Lung (tissue), 12 donors: Measurements from ENCODE around the gene PITX2. TPM values are rescaled to one million over a fixed set of nuclear protein-coding genes. Genes with fewer than 3 reads are reported as not detected.

ENCODE experiments used
- ATAC-seq: fragments of 200-7000 bp; cut with Tn5 transposase; one replicate; pipeline ENCODE4 v1.9.1; 2020; ENCODE audit warnings: moderate number of reproducible peaks; ENCODE audit not compliant: insufficient read depth, low FRiP score
- DNase-seq, 3 donors: peaks; one replicate each; pipeline ENCODE4 v3.0.0-alpha.2; 2013 to 2017
- H3K27ac ChIP-seq, 2 donors: one replicate each; pipeline ENCODE4 v1.5.1; 2013; ENCODE audit warnings: mild to moderate bottlenecking in 2 of 2, moderate library complexity in 2 of 2, control low read depth in 1 of 2, inconsistent platforms in 1 of 2, low read depth in 1 of 2, low read length in 1 of 2
- H3K27me3 ChIP-seq, 3 donors: one replicate each; pipeline ENCODE4 v1.5.1; 2013; ENCODE audit warnings: low read length in 2 of 3; ENCODE audit not compliant: control insufficient read depth in 3 of 3, insufficient read depth in 3 of 3
- H3K36me3 ChIP-seq, 4 donors: one replicate each; pipeline ENCODE4 v1.5.1; 2013; ENCODE audit warnings: low read length in 4 of 4, mild to moderate bottlenecking in 1 of 4, moderate library complexity in 1 of 4; ENCODE audit not compliant: control insufficient read depth in 4 of 4, insufficient read depth in 4 of 4
- H3K4me1 ChIP-seq, 5 donors: one replicate each; pipeline ENCODE4 v1.5.1; 2013; ENCODE audit warnings: low read length in 5 of 5, mild to moderate bottlenecking in 2 of 5, moderate library complexity in 1 of 5; ENCODE audit not compliant: control insufficient read depth in 5 of 5, insufficient read depth in 5 of 5
- H3K4me3 ChIP-seq: one replicate; pipeline ENCODE4 v1.5.1; 2013; ENCODE audit warnings: mild to moderate bottlenecking, control low read depth, moderate library complexity
- H3K9ac ChIP-seq, 2 donors: one replicate each; pipeline ENCODE4 v1.5.1; 2013; ENCODE audit warnings: low read length in 2 of 2, control low read depth in 1 of 2; ENCODE audit not compliant: insufficient read depth in 1 of 2
- H3K9me3 ChIP-seq, 4 donors: one replicate each; pipeline ENCODE4 v1.5.1; 2013; ENCODE audit warnings: low read length in 3 of 4, mild to moderate bottlenecking in 1 of 4, moderate library complexity in 1 of 4; ENCODE audit not compliant: control insufficient read depth in 4 of 4, insufficient read depth in 3 of 4
- WGBS, 2 donors: extraction: QIAGEN DNeasy Blood & Tissue Kit; methylation state at CpG; one replicate each; pipeline ENCODE4 v1.1.7; 2013; 5-methylcytosine and 5-hydroxymethylcytosine counted together
- polyA plus RNA-seq, 2 donors: library from polyadenylated mRNA; stranded (reverse); fragments of 200-250 nt; gene quantifications; one replicate each; pipeline ENCODE4 v1.2.1, GENCODE V29; 2013
- total RNA-seq, 2 donors: library from RNA; depleted of rRNA in 1 of 2; stranded (reverse); fragments of >200 nt in 1 of 2; gene quantifications; one replicate each; pipeline ENCODE4 v1.2.1, GENCODE V29; 2014 to 2021
- TF ChIP-seq, protein P1 (sequence below): IDR thresholded peaks from 2 replicates; pipeline ENCODE4 v1.5.1; 2012; ENCODE audit warnings: mild to moderate bottlenecking; ENCODE audit errors: control extremely low read depth, extremely low read depth
- donor health status: control.
- donor health status: control.
- donor health status: Bipolar disorder and iron deficiency.
- donor health status: healthy.
- donor health status: DM: yes; HTN: yes; CAD: no.

PITX2 gene
- total and polyA plus RNA-seq, 4 donors: not detected

DNA sequence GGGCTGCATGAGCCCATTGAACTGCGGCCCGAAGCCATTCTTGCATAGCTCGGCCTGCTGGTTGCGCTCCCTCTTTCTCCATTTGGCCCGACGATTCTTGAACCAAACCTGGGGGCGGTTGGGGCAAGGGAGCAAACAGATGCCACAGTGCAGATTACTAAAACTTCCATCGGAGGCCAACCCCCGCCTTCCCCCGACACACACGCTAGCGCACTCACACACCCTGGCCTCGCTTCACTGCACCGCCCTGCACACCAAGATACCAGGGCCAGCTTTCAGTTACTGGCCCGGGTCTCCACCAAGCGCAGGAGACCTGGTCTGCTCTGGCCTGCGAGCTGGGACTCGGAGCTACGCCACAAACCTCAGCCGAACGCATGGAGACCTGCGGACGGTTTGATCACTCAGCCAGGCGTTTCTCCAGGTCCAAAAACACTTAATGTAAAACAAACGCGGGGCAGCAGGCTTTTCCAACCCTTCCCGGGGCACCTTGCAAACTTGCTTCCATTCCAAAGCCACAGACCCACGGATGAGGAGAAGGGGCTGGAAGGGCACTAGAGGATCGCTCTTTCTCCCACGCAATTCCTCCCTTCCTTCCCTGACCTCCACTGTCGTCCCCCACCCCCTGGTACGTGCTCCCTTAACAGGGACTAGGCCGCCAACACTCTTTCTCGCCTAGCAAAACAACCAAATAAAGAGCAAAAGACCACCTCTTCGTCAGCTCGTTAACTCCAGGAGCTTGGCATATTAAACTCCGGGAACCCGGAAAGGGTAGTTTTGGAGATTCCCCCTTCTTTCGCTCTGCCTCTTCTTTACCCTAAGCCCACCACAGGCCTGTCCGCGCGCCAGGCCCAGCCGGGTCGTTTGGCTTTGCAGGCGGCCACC, 4.1 kb downstream of the PITX2 start:
- Histone ChIP-seq H3K27me3 (peaks cover 19 to 99% (median 96%) of the 10 kb centered on the region in 3 donors), H3K36me3 (no peaks in the 10 kb centered on the region), H3K9ac (no peak overlapping the region), H3K9me3 (peaks cover 0 to 31% (median 0%) of the 10 kb centered on the region in 4 donors), H3K4me3 (no peak overlapping the region), H3K4me1 (peaks cover 0 to 28% (median 0%) of the 10 kb centered on the region in 5 donors), H3K27ac (no peak overlapping the region)
- ATAC-seq (no peak), DNase-seq (peak in 1 of 3 donors; percentile 7)
- TF ChIP-seq, protein P1, sequence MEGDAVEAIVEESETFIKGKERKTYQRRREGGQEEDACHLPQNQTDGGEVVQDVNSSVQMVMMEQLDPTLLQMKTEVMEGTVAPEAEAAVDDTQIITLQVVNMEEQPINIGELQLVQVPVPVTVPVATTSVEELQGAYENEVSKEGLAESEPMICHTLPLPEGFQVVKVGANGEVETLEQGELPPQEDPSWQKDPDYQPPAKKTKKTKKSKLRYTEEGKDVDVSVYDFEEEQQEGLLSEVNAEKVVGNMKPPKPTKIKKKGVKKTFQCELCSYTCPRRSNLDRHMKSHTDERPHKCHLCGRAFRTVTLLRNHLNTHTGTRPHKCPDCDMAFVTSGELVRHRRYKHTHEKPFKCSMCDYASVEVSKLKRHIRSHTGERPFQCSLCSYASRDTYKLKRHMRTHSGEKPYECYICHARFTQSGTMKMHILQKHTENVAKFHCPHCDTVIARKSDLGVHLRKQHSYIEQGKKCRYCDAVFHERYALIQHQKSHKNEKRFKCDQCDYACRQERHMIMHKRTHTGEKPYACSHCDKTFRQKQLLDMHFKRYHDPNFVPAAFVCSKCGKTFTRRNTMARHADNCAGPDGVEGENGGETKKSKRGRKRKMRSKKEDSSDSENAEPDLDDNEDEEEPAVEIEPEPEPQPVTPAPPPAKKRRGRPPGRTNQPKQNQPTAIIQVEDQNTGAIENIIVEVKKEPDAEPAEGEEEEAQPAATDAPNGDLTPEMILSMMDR: no peak
- 24 to 25% methylated on average over 45 of the region's 45 CpGs for WGBS, 2 donors

DNA sequence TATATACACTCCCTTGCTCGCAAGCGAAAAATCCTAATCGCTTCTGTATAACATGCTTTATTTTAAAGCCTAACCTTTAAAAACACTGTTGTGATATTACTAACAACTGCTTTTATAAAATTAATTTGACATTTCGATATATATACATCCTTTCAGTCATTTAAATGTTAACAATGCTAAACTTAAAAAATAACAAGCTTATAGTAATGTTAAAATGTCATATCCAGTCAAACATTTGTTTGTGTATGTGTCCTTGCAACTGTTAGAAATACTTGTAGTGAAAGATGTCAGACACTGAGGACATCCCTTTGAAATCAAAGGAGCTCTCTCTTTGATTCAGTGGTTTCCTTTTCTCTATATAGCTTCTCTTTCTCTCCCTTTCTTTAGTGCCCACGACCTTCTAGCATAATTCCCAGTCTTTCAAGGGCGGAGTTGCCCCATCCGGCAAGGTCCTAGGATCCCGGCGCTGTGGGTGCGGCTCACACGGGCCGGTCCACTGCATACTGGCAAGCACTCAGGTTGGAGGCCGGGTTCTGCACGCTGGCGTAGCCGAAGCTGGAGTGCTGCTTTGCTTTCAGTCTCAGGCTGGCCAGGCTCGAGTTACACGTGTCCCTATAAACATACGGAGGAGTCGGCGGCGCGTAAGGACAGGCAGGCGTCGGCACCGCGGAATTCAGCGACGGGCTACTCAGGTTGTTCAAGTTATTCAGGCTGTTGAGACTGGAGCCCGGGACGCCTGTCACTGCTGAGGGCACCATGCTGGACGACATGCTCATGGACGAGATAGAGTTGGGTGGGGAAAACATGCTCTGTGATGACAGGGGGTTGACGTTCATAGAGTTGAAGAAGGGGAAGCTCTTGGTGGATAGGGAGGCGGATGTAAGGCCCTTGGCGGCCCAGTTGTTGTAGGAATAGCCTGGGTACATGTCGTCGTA, 5.0 kb downstream of the PITX2 start:
- ATAC-seq (no peak), DNase-seq (peak; percentile 50 to 67 (median 53))
- Histone ChIP-seq H3K36me3 (no peaks in the 10 kb centered on the region), H3K27ac (no peak overlapping the region), H3K9ac (no peak overlapping the region), H3K4me3 (no peak overlapping the region), H3K27me3 (peaks cover 19 to 100% (median 97%) of the 10 kb centered on the region in 3 donors), H3K9me3 (peaks cover 0 to 28% (median 0%) of the 10 kb centered on the region in 4 donors), H3K4me1 (peaks cover 0 to 25% (median 0%) of the 10 kb centered on the region in 5 donors)
- TF ChIP-seq, protein P1: no peak
- 8 to 10% methylated on average over 38 of the region's 38 CpGs for WGBS, 2 donors

DNA sequence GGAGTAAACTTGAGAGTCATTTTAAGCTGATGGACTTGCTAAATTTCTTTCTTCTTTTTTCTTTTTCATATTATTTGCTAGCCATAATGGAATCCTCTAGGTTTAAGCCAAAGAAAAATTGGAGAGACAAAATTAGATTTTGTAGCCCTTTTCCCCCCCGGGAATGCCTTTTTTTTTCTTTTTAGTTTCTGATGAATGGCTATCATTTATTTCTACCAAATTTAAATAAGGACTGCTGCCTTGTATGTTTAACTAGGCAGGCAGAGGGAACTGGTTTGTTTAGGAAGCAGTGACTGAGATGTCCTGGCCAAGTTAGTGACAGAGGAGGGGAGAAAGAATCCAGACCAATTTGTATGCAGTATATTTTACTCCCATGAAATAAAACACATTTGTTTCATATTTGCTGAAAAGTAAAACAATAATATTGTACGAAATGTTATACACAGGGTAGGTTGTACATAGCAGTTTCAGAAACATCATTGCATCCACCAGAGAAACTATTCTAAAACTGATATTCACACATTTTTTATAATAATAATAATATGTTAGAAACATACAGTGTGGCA, 5.7 kb downstream of the PITX2 start:
- H3K4me1 ChIP-seq: peaks cover 0 to 21% (median 0%) of the 10 kb centered on the region in 5 donors
- H3K27ac ChIP-seq: no peak overlapping the region
- TF ChIP-seq, protein P1: no peak
- H3K9ac ChIP-seq: no peak overlapping the region
- peaks cover 19 to 100% (median 98%) of the 10 kb centered on the region in 3 donors for H3K27me3 ChIP-seq
- no peak for ATAC-seq
- WGBS, 2 donors: 24 to 27% methylated on average over 2 of the region's 2 CpGs
- H3K4me3 ChIP-seq: no peak overlapping the region
- peaks cover 0 to 29% (median 0%) of the 10 kb centered on the region in 4 donors for H3K9me3 ChIP-seq
- no peak for DNase-seq
- no peaks in the 10 kb centered on the region for H3K36me3 ChIP-seq
